ENCODE data around the gene WNT8A. TPM values are rescaled to one million over a fixed set of nuclear protein-coding genes. Genes with fewer than 3 reads are reported as not detected.
"Not testable (repeated sequence)": the region's sequence is repeated elsewhere in the genome, so short reads cannot be mapped to it uniquely, and the experiment has no call there.

The WNT8A gene
- polyA plus RNA-seq, 1 donor from 2014 or later: 0.26 TPM

DNA sequence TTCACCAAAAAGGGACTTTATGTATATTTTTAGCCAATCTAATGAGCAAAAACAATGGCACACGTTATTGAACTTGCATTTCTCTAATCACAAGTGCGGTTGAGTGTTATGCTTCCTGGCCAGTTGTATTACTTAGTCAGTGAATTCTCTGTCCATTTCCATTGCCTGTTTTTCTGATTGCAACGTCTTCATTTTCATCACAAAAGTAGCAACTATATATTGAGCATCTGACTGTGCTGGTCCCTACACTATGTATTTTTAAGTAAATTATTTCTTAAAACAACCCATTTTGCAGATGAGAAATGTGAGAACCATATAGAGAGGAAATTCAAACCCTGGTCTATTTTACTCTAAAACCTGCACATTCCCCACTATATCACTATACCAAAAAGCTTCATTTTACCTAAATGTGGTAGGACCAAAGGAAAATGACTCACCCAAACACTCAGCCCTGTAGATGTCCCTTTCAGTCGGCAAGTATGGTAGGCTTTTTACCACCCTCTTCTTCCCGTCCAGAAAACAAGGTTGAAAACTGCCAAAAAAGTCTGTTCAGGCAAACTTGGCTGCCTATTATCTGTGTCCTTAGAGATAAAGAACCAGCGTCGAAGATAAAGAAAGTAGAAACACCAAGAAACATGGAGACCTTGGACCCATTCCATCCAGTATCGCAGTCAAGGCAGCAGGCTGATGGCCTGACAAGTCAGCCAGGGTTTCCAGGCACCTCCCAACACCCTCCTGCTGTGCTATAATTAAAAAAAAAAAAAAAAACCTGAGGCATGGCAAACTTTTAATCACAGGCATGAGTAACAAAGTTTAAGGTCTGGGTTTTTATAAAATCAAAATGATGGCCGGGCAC is 32.2 kb upstream of the WNT8A start:
- Histone ChIP-seq H3K4me2 (ENCODE audit: low read length) (no peak overlapping the region), H2AFZ (ENCODE audit: low read depth, low read length) (no peak overlapping the region), H3K9ac (ENCODE audit: low read length) (no peak overlapping the region), H3K27ac (ENCODE audit: low read length) (no peak overlapping the region), H3K79me2 (replicated peaks; ENCODE audit: insufficient read depth, low read length) (no peaks in the 10 kb centered on the region), H3K27me3 (ENCODE audit: insufficient read depth, low read depth, low read length) (no peaks in the 10 kb centered on the region), H3K9me3 (ENCODE audit: low read length) (no peaks in the 10 kb centered on the region), H3K4me3 (ENCODE audit: low read length) (no peak overlapping the region), H3K36me3 (ENCODE audit: insufficient read depth, low read length) (no peaks in the 10 kb centered on the region), H3K9me2 (ENCODE audit: insufficient read depth, low read length) (no peaks in the 10 kb centered on the region), H3F3A (ENCODE audit: insufficient read depth, low read length, poor library complexity, severe bottlenecking) (no peaks in the 10 kb centered on the region), H4K20me1 (ENCODE audit: insufficient read depth) (no peaks in the 10 kb centered on the region)
- TF ChIP-seq REST (IDR thresholded peaks at IDR 0.05; ENCODE audit: borderline replicate concordance) (no peak), RAD21 (conservative IDR thresholded peaks at IDR 0.05) (no peak), TAF1 (IDR thresholded peaks at IDR 0.05; ENCODE audit: low read depth) (no peak), EZH2 (IDR thresholded peaks at IDR 0.05; ENCODE audit: borderline replicate concordance, insufficient read depth, low read length, poor library complexity, severe bottlenecking) (no peak), EP300 (conservative IDR thresholded peaks at IDR 0.05; ENCODE audit: poor library complexity, severe bottlenecking) (no peak), SMC3 (conservative IDR thresholded peaks at IDR 0.05; ENCODE audit: poor library complexity) (no peak), MXI1 (conservative IDR thresholded peaks at IDR 0.05; ENCODE audit: poor library complexity, severe bottlenecking) (no peak), CTCF (IDR thresholded peaks at IDR 0.05; ENCODE audit: poor library complexity, severe bottlenecking) (no peak), POLR2AphosphoS5 (IDR thresholded peaks at IDR 0.05) (no peak)

GRCh38 chr5:138052718-138053117 is 31.1 kb upstream of the WNT8A start:
- H3K9ac ChIP-seq (ENCODE audit: low read length); H3K9me2 ChIP-seq (ENCODE audit: insufficient read depth, low read length); H3K9me3 ChIP-seq (ENCODE audit: low read length); H3K27ac ChIP-seq (ENCODE audit: low read length); H3K4me2 ChIP-seq (ENCODE audit: low read length); H2AFZ ChIP-seq (ENCODE audit: low read depth, low read length); H3K4me3 ChIP-seq (ENCODE audit: low read length); H3K27me3 ChIP-seq (ENCODE audit: insufficient read depth, low read depth, low read length); H3F3A ChIP-seq (ENCODE audit: insufficient read depth, low read length, poor library complexity, severe bottlenecking); H3K79me2 ChIP-seq (replicated peaks; ENCODE audit: insufficient read depth, low read length); H4K20me1 ChIP-seq (ENCODE audit: insufficient read depth); H3K36me3 ChIP-seq (ENCODE audit: insufficient read depth, low read length): not testable (repeated sequence)

All from neural cell (in vitro differentiated cells).